Transverse colon (tissue), 3 donors: ENCODE measurements around the gene TOMM40L.

ENCODE experiments used
- POLR2A ChIP-seq: fragments of 450-650 bp; IDR thresholded peaks from one replicate; pipeline ENCODE4 v1.6.1; 2016; ENCODE audit warnings: antibody characterized with exemption, mild to moderate bottlenecking, moderate library complexity
- TF ChIP-seq, protein P1 (sequence below), 5 experiments: fragments of 200-600 bp in 3 of 5; fragments of 450-650 bp in 2 of 5; sonication (generic) in 3 of 5; IDR thresholded peaks; 1 replicate in 2 of 5; 2 replicates in 3 of 5; pipeline ENCODE4 v1.5.1; 2016 to 2017; ENCODE audit warnings: antibody characterized with exemption in 5 of 5, inconsistent platforms in 3 of 5, mild to moderate bottlenecking in 2 of 5, moderate library complexity in 1 of 5

GRCh38 chr1:161258439-161259344 is 32.8 kb downstream of the TOMM40L start, which contains the start of gene PCP4L1:
- TF ChIP-seq, protein P1, sequence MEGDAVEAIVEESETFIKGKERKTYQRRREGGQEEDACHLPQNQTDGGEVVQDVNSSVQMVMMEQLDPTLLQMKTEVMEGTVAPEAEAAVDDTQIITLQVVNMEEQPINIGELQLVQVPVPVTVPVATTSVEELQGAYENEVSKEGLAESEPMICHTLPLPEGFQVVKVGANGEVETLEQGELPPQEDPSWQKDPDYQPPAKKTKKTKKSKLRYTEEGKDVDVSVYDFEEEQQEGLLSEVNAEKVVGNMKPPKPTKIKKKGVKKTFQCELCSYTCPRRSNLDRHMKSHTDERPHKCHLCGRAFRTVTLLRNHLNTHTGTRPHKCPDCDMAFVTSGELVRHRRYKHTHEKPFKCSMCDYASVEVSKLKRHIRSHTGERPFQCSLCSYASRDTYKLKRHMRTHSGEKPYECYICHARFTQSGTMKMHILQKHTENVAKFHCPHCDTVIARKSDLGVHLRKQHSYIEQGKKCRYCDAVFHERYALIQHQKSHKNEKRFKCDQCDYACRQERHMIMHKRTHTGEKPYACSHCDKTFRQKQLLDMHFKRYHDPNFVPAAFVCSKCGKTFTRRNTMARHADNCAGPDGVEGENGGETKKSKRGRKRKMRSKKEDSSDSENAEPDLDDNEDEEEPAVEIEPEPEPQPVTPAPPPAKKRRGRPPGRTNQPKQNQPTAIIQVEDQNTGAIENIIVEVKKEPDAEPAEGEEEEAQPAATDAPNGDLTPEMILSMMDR (IDR thresholded peaks at IDR 0.05) = no peak
- TF ChIP-seq POLR2A = no peak
